ENCODE data around the gene KIAA0513.

GRCh38 chr16:85087899-85088569 lies 60.4 kb downstream of the KIAA0513 start:
- no peak for TF ChIP-seq CTCF (IDR thresholded peaks at IDR 0.05 in 4 of 5, conservative IDR thresholded peaks at IDR 0.05 in 1 of 5)
- no peak for TF ChIP-seq POLR2A (IDR thresholded peaks at IDR 0.05)

Measured in gastrocnemius medialis (tissue), 4 donors.